ENCODE measurements around the gene CPXM1.

CPXM1 gene

GRCh38 chr20:2825761-2826160 lies 25.3 kb upstream of the CPXM1 start:
- TF ChIP-seq CTCF (IDR thresholded peaks at IDR 0.05; ENCODE audit: control extremely low read depth, extremely low read depth, low read depth, missing control alignments): no peak
- CTCF ChIA-PET: no interaction called here
- no peak for DNase-seq (ENCODE audit: extremely low spot score)
- POLR2A ChIA-PET: no interaction called here

- ChIA-PET POLR2A (no interaction called here), CTCF (no interaction called here)
Observed at GRCh38 chr20:2822073-2822472, 21.6 kb upstream of the CPXM1 start.

GRCh38 chr20:2820896-2821869 lies 20.8 kb upstream of the CPXM1 start:
- ChIA-PET CTCF (no interaction called here), POLR2A (no interaction called here)
- no peak for TF ChIP-seq CTCF (IDR thresholded peaks at IDR 0.05; ENCODE audit: control extremely low read depth, extremely low read depth, low read depth, missing control alignments)
- DNase-seq (ENCODE audit: extremely low spot score): peak; percentile 18

More at GRCh38 chr20:2822073-2822472, 21.6 kb upstream of the CPXM1 start:
- no peak for TF ChIP-seq CTCF (IDR thresholded peaks at IDR 0.05; ENCODE audit: control extremely low read depth, extremely low read depth, low read depth, missing control alignments)
- DNase-seq (ENCODE audit: extremely low spot score): peak; percentile 28

GRCh38 chr20:2820084-2820895 lies 19.9 kb upstream of the CPXM1 start:
- POLR2A ChIA-PET: no interaction called here
- CTCF ChIA-PET: no interaction called here
- DNase-seq (ENCODE audit: extremely low spot score): no peak
- no peak for TF ChIP-seq CTCF (IDR thresholded peaks at IDR 0.05; ENCODE audit: control extremely low read depth, extremely low read depth, low read depth, missing control alignments)

- POLR2A ChIA-PET: no interaction called here
- no peak for DNase-seq (ENCODE audit: extremely low spot score)
- CTCF ChIA-PET: interaction anchor here (1.2 kb wide), 1 partner anchor 30 kb away, joined by 4 read pairs; no protein-coding TSS in a partner anchor
- TF ChIP-seq CTCF (IDR thresholded peaks at IDR 0.05; ENCODE audit: control extremely low read depth, extremely low read depth, low read depth, missing control alignments): no peak
Observed at GRCh38 chr20:2817891-2818595, 17.6 kb upstream of the CPXM1 start.

GRCh38 chr20:2817341-2817726 lies 16.9 kb upstream of the CPXM1 start:
- ChIA-PET CTCF (no interaction called here), POLR2A (no interaction called here)
- no peak for TF ChIP-seq CTCF (IDR thresholded peaks at IDR 0.05; ENCODE audit: control extremely low read depth, extremely low read depth, low read depth, missing control alignments)
- DNase-seq (ENCODE audit: extremely low spot score): no peak
